ENCODE data around the gene CNOT11.
A peak's percentile ranks its signal among the peaks of the same experiment; 100 is the strongest.

The CNOT11 gene

GRCh38 chr2:101282980-101283379 is 30.3 kb downstream of the CNOT11 start:
- DNase-seq = no peak

GRCh38 chr2:101286684-101287083 is 34.0 kb downstream of the CNOT11 start:
- DNase-seq = no peak

GRCh38 chr2:101287303-101287702 is 34.6 kb downstream of the CNOT11 start:
- DNase-seq = no peak

- DNase-seq = no peak
These were observed 38.0 kb downstream of the CNOT11 start for GRCh38 chr2:101290711-101291110.

GRCh38 chr2:101291973-101292372 is 39.3 kb downstream of the CNOT11 start:
- DNase-seq = no peak

- no peak for DNase-seq
These were observed 40.9 kb downstream of the CNOT11 start for GRCh38 chr2:101293544-101293943.

GRCh38 chr2:101294861-101295260 is 42.2 kb downstream of the CNOT11 start:
- no peak for DNase-seq

GRCh38 chr2:101295895-101296294 is 43.2 kb downstream of the CNOT11 start:
- DNase-seq = no peak

- no peak for DNase-seq
These were observed 43.7 kb downstream of the CNOT11 start for GRCh38 chr2:101296371-101296770.

- DNase-seq = no peak
These were observed 44.7 kb downstream of the CNOT11 start for GRCh38 chr2:101297383-101297782.

GRCh38 chr2:101299604-101300003 is 46.9 kb downstream of the CNOT11 start:
- no peak for DNase-seq

GRCh38 chr2:101300164-101300563 is 47.5 kb downstream of the CNOT11 start:
- peak in 1 of 2 donors; percentile 11 for DNase-seq

GRCh38 chr2:101300836-101301235 is 48.1 kb downstream of the CNOT11 start:
- DNase-seq = no peak

- DNase-seq = no peak
These were observed 49.3 kb downstream of the CNOT11 start for GRCh38 chr2:101302016-101302415.

- no peak for DNase-seq
These were observed 51.0 kb downstream of the CNOT11 start for GRCh38 chr2:101303688-101304087.

- DNase-seq = no peak
These were observed 52.3 kb downstream of the CNOT11 start for GRCh38 chr2:101305035-101305434.

- DNase-seq = peak in 1 of 2 donors; percentile 5
These were observed 52.9 kb downstream of the CNOT11 start for GRCh38 chr2:101305492-101306078.

- DNase-seq = no peak
These were observed 53.7 kb downstream of the CNOT11 start for GRCh38 chr2:101306410-101306809.

- DNase-seq = peak in 1 of 2 donors; percentile 11
These were observed 54.8 kb downstream of the CNOT11 start for GRCh38 chr2:101307503-101307902.

GRCh38 chr2:101307950-101308431 is 55.3 kb downstream of the CNOT11 start:
- no peak for DNase-seq

- DNase-seq = peak; percentile 90 to 91
These were observed 55.9 kb downstream of the CNOT11 start, which contains the start of gene RNF149 for GRCh38 chr2:101308432-101309210. RNF149 (minus strand) TSS chr2:101308701; CDS start chr2:101308588, 113 bp downstream.

- no peak for DNase-seq
These were observed 57.6 kb downstream of the CNOT11 start for GRCh38 chr2:101310090-101310833.
